Activated B cell treated with CpG ODN at 0.5 μM for 24 hours (primary cell): ENCODE measurements around the gene GLA. TPM values are rescaled to one million over a fixed set of nuclear protein-coding genes. Genes with fewer than 3 reads are reported as not detected.

Source experiments
- ATAC-seq: fragments of 200-7000 bp; cut with Tn5 transposase; one replicate; pipeline ENCODE4 v1.10.0; 2021; ENCODE audit warnings: low read depth, mild to moderate bottlenecking, moderate library complexity
- CTCF ChIA-PET: fragments of 350-600 bp; sonication (Branson Sonifier 250); formaldehyde crosslinking; loops from one replicate; lab custom pipeline; 2021; ENCODE audit warnings: antibody characterized with exemption; lab: Charles Lee
- POLR2A ChIA-PET: fragments of 350-600 bp; sonication (Branson Sonifier 250); formaldehyde crosslinking; loops from one replicate; lab custom pipeline; 2021; ENCODE audit warnings: antibody characterized with exemption; lab: Charles Lee
- DNase-seq: peaks from one replicate; pipeline ENCODE4 v3.0.0; 2022
- H3K27ac Mint-ChIP-seq: one replicate; pipeline ENCODE4 v1.8.0; 2020; ENCODE audit warnings: mixed read lengths
- H3K27me3 Mint-ChIP-seq: one replicate; pipeline ENCODE4 v1.8.0; 2021; ENCODE audit warnings: mixed read lengths
- H3K36me3 Mint-ChIP-seq: one replicate; pipeline ENCODE4 v1.8.0; 2021; ENCODE audit warnings: low read depth, mixed read lengths
- H3K4me1 Mint-ChIP-seq: one replicate; pipeline ENCODE4 v1.8.0; 2021; ENCODE audit warnings: mixed read lengths
- H3K4me3 Mint-ChIP-seq: one replicate; pipeline ENCODE4 v1.8.0; 2020; ENCODE audit warnings: mild to moderate bottlenecking, mixed read lengths
- H3K9me3 Mint-ChIP-seq: one replicate; pipeline ENCODE4 v1.8.0; 2020; ENCODE audit warnings: mixed read lengths
- intact Hi-C: fragments of 100-400 bp; cut with micrococcal nuclease; formaldehyde crosslinking; loops from one replicate; pipeline ENCODE4 v1.15.1; 2024
- total RNA-seq: library from RNA; stranded (reverse); gene quantifications from 2 replicates; pipeline ENCODE4 v1.2.3, GENCODE V29; 2022
- TF ChIP-seq, protein P1 (sequence below): fragments of 200-600 bp; IDR thresholded peaks from one replicate; pipeline ENCODE4 v1.8.0; 2022; ENCODE audit warnings: antibody characterized with exemption, mild to moderate bottlenecking

Gene GLA
- total RNA-seq, 1 donor from 2014 or later = 32.2 TPM

DNA sequence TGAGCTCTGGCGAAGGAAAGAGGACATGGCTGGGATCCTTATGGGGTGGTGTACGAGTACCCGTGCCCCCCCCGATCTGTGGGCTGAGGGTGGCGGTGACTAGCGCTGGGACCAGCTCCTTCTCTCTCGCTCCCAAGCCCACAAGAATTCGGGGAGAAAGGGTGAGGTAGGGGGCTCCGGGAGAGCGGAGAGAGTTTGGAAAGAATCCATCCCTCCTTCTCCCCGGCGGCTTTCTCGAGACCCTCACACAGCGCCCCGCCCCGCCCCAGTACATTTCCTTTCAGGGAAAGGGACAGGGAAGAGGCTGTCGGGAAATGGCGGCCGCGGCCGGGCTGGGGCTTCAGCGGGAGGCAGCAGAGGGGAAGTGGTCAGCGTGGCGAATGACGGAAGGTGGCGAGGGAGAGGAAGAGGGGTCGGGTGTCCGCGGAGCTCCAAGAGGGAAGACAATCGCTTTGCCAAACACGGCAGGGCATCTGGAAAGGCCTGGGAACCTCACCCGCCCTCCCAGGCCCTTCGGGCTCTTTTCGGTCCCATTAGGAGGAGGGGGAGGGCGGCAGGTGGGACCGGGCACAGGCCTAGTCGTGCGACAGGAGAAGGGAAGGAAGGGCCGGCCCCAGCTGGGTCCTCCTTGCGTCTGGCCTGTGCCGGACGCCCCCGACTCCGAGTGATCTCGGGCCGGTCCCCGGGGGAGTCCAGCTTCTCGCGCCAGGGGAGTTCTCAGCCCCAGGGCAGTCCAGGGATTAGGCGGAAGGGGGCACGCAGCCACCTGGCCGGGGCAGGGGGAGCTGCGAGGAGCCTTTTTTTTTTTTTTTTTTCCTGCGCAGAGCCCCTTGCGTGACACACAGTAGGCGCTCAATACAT, 10.5 kb upstream of the GLA start:
- ATAC-seq = peak; percentile 51
- H3K36me3 Mint-ChIP-seq = peaks cover 6% of the 10 kb centered on the region
- H3K27ac Mint-ChIP-seq = peak overlapping the region; percentile 93
- H3K4me3 Mint-ChIP-seq = peak overlapping the region; percentile 91
- intact Hi-C loops = loop anchor here (5.0 kb wide), 3 partner anchors 179 to 664 kb away; partner anchors contain the start of gene ARMCX6
- ChIA-PET CTCF (interaction anchor here (0.7 kb wide), 1 partner anchor 339 kb away, joined by 3 read pairs; no protein-coding TSS in a partner anchor), POLR2A (interaction anchor here (0.6 to 2.1 kb wide), 12 partner anchors 9 to 513 kb away, joined by 3 to 25 read pairs (median 3); partner anchors contain the start of genes BTK, CENPI, GLA and HNRNPH2)
- no peaks in the 10 kb centered on the region for H3K27me3 Mint-ChIP-seq
- H3K9me3 Mint-ChIP-seq = no peaks in the 10 kb centered on the region
- H3K4me1 Mint-ChIP-seq = peaks cover 38% of the 10 kb centered on the region
- DNase-seq = peak; percentile 46
- TF ChIP-seq, protein P1, sequence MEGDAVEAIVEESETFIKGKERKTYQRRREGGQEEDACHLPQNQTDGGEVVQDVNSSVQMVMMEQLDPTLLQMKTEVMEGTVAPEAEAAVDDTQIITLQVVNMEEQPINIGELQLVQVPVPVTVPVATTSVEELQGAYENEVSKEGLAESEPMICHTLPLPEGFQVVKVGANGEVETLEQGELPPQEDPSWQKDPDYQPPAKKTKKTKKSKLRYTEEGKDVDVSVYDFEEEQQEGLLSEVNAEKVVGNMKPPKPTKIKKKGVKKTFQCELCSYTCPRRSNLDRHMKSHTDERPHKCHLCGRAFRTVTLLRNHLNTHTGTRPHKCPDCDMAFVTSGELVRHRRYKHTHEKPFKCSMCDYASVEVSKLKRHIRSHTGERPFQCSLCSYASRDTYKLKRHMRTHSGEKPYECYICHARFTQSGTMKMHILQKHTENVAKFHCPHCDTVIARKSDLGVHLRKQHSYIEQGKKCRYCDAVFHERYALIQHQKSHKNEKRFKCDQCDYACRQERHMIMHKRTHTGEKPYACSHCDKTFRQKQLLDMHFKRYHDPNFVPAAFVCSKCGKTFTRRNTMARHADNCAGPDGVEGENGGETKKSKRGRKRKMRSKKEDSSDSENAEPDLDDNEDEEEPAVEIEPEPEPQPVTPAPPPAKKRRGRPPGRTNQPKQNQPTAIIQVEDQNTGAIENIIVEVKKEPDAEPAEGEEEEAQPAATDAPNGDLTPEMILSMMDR = no peak

DNA sequence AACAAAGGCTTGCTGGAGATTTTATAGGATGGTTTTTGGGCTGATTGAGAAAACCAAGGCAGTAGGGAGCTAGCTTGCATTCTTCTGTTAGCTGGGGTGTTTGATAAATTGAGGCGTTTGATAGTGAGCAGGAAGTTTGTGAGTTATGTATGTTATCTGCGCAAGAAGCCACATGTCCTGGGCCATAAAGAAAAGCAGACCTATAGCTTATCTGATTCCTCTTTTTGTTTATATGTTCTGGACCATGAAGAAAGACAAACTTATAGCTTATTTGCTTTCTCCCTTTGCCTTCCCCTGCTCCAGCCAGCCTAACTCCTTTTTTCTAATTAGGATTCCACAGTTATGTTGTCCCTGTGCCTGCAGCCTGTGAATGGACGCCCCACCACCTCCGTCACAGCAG, 9.5 kb upstream of the GLA start:
- peak overlapping the region; percentile 91 for H3K4me3 Mint-ChIP-seq
- ATAC-seq = no peak
- no peaks in the 10 kb centered on the region for H3K27me3 Mint-ChIP-seq
- H3K9me3 Mint-ChIP-seq = no peaks in the 10 kb centered on the region
- intact Hi-C loops = loop anchor here (5.0 kb wide), 3 partner anchors 180 to 665 kb away; partner anchors contain the start of gene ARMCX6
- H3K4me1 Mint-ChIP-seq = peaks cover 48% of the 10 kb centered on the region
- H3K36me3 Mint-ChIP-seq = peaks cover 15% of the 10 kb centered on the region
- ChIA-PET CTCF (interaction anchor here (2.8 kb wide), 1 partner anchor 341 kb away, joined by 11 read pairs; no protein-coding TSS in a partner anchor), POLR2A (interaction anchor here (1.0 to 2.1 kb wide), 4 partner anchors 10 to 514 kb away, joined by 3 to 25 read pairs (median 5); partner anchors contain the start of genes BTK and ZMAT1)
- no peak for DNase-seq
- peak overlapping the region; percentile 93 for H3K27ac Mint-ChIP-seq
- TF ChIP-seq, protein P1 = no peak

DNA sequence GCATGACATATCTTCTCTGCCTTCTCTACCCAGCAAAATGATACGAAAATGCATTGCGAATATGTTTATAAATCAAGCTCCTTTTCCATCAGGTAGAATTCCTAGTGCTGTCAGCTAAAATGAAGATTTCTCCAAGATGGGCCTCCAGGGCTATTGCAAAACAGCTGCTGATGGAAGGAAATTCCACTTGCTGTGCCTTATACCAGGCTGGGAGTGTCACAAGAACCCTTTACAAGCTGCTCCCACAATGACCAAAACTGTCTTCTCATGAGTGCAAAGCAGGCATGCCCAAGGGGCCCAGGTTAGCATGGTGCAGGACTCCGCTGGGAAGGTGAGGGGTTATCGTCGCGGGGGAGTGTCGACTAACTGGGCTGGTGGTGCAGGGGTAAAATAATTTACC, 9.0 kb upstream of the GLA start:
- TF ChIP-seq, protein P1 = no peak
- intact Hi-C loops = loop anchor here (5.0 kb wide), 3 partner anchors 181 to 666 kb away; partner anchors contain the start of gene ARMCX6
- Mint-ChIP-seq H3K9me3 (no peaks in the 10 kb centered on the region), H3K4me1 (peaks cover 53% of the 10 kb centered on the region), H3K4me3 (peak overlapping the region; percentile 35), H3K27ac (no peak overlapping the region), H3K27me3 (no peaks in the 10 kb centered on the region), H3K36me3 (peaks cover 19% of the 10 kb centered on the region)
- CTCF ChIA-PET = interaction anchor here (1.5 to 2.8 kb wide), 2 partner anchors 179 to 342 kb away, joined by 3 to 11 read pairs; no protein-coding TSS in a partner anchor
- no peak for ATAC-seq
- POLR2A ChIA-PET = interaction anchor here (0.7 to 4.8 kb wide), 4 partner anchors 10 to 515 kb away, joined by 3 to 23 read pairs (median 9); partner anchors contain the start of genes RPL36A and ZMAT1
- no peak for DNase-seq

DNA sequence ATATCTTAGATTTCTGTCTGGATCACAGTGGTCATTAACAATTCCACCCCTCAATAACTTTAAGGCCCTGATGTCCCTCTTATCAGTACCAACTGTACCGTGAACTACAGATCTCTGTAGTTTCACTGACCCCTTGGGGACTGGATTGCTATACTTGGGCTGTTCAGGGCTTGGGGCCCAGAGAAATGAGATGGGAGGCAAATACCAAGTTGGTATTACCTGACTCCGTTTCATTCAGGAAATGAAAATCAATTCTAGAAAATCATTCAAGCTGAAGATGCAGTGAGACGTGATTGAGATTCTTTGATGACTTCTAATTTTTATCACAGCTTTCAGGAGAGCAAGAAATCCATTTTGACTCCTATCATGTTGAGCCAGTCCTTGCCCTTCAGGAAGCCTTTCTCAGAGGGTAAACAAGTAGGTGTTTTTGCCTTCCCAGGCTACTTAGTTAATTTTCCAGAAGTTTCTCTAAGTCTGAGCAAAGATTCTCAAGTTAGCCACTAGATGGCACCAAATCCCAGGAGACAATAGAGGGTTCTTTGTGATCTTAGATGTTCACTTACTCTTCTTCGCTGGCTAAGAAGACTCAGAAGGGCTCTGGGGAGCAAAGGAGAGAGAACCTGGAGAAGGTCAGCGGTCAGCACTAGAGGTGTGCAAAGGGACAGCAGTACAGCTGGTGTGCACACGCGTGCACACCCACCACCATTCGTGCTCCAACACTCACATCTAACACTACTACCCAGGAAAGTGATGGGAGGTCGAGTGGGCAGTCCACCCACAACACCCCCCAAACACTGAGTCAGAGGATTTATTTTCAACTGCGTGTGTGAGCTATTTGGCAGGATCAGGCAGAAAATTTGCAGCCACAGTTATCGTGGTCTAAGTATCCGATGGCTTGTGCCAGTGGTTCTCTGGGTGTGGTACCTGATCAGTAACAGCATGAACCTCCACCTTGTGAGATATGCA, 7.7 kb upstream of the GLA start:
- peak overlapping the region; percentile 52 for H3K4me3 Mint-ChIP-seq
- POLR2A ChIA-PET = interaction anchor here (0.7 to 4.8 kb wide), 6 partner anchors 24 to 516 kb away, joined by 3 to 23 read pairs (median 6); partner anchors contain the start of genes RPL36A and ZMAT1

More for the DNA sequence above, 7.7 kb upstream of the GLA start:
- CTCF ChIA-PET = interaction anchor here (0.8 to 2.8 kb wide), 4 partner anchors 11 to 343 kb away, joined by 3 to 11 read pairs (median 3); no protein-coding TSS in a partner anchor
- H3K36me3 Mint-ChIP-seq = peaks cover 26% of the 10 kb centered on the region
- intact Hi-C loops = loop anchor here (1.0 to 5.0 kb wide), 7 partner anchors 182 to 1447 kb away; partner anchors contain the start of gene ARMCX6
- no peak for DNase-seq
- TF ChIP-seq, protein P1 = no peak
- no peaks in the 10 kb centered on the region for H3K9me3 Mint-ChIP-seq
- peaks cover 60% of the 10 kb centered on the region for H3K4me1 Mint-ChIP-seq
- H3K27ac Mint-ChIP-seq = peak overlapping the region; percentile 80
- no peaks in the 10 kb centered on the region for H3K27me3 Mint-ChIP-seq
- peak; percentile 60 for ATAC-seq
